SU-DHL-6 (cell line): ENCODE results near the gene NOS1AP.

ENCODE experiments used
- H2AFZ ChIP-seq: fragments of 200-600 bp; sonication (generic); 2 replicates; pipeline ENCODE4 v1.6.1; 2014; ENCODE audit warnings: low read depth, mild to moderate bottlenecking, moderate library complexity, mixed read lengths, antibody characterized with exemption, low read length; ENCODE audit not compliant: severe bottlenecking
- H3F3A ChIP-seq: fragments of 200-600 bp; shearing (Covaris generic); 2 replicates; pipeline ENCODE4 v1.6.0; 2016; ENCODE audit warnings: antibody characterized with exemption, mild to moderate bottlenecking; ENCODE audit not compliant: insufficient read depth
- H3K27ac ChIP-seq: fragments of 200-600 bp; sonication (generic); 2 replicates; pipeline ENCODE4 v1.5.1; 2016; ENCODE audit warnings: low read depth, mild to moderate bottlenecking, low read length, moderate library complexity, mixed read lengths
- H3K27me3 ChIP-seq: fragments of 200-600 bp; sonication (generic), shearing (Covaris generic); 2 replicates; pipeline ENCODE4 v1.6.0; 2014; ENCODE audit warnings: mild to moderate bottlenecking, low read length
- H3K36me3 ChIP-seq: fragments of 200-600 bp; sonication (generic); 2 replicates; pipeline ENCODE4 v1.6.1; 2014; ENCODE audit warnings: mild to moderate bottlenecking, low read length, mixed read lengths
- H3K4me2 ChIP-seq: fragments of 300-600, 200-600 bp; shearing (Covaris generic), sonication (generic); 2 replicates; pipeline ENCODE4 v1.6.0; 2014; ENCODE audit warnings: low read length, low read depth, mild to moderate bottlenecking; ENCODE audit not compliant: poor library complexity, severe bottlenecking
- H3K4me3 ChIP-seq: fragments of 200-600 bp; sonication (generic); 2 replicates; pipeline ENCODE4 v1.5.1; 2014; ENCODE audit warnings: antibody characterized with exemption, low read length, mild to moderate bottlenecking, mixed read lengths; ENCODE audit not compliant: insufficient read depth, poor library complexity, severe bottlenecking
- H3K79me2 ChIP-seq: fragments of 200-600 bp; sonication (generic); 2 replicates; pipeline ENCODE4 v1.6.1; 2014; ENCODE audit warnings: mild to moderate bottlenecking, low read length, moderate library complexity; ENCODE audit not compliant: insufficient read depth
- H3K9ac ChIP-seq: fragments of 200-600 bp; sonication (generic); 2 replicates; pipeline ENCODE4 v1.7.0; 2014; ENCODE audit warnings: mild to moderate bottlenecking, low read length
- H3K9me2 ChIP-seq: fragments of 200-600 bp; sonication (generic); replicated peaks from 2 replicates; pipeline ENCODE4 v1.6.1; 2014; ENCODE audit warnings: low read length; ENCODE audit not compliant: insufficient read depth
- H3K9me3 ChIP-seq: fragments of 200-600 bp; sonication (generic); 2 replicates; pipeline ENCODE4 v1.6.1; 2014; ENCODE audit warnings: low read length, mixed read lengths; ENCODE audit not compliant: insufficient read depth
- H4K20me1 ChIP-seq: fragments of 200-600 bp; sonication (generic); 2 replicates; pipeline ENCODE4 v1.6.1; 2014; ENCODE audit warnings: low read depth, mild to moderate bottlenecking, antibody characterized with exemption, low read length, moderate library complexity, mixed read lengths
- CTCF ChIP-seq: fragments of 200-600 bp; sonication (generic); IDR thresholded peaks from one replicate; pipeline ENCODE4 v1.5.1; 2017; ENCODE audit warnings: antibody characterized with exemption, mild to moderate bottlenecking, low read length, moderate library complexity; ENCODE audit not compliant: insufficient read depth, poor library complexity, severe bottlenecking
- EZH2phosphoT487 ChIP-seq: fragments of 200-600 bp; sonication (generic), shearing (Covaris generic); conservative IDR thresholded peaks from 2 replicates; pipeline ENCODE4 v1.6.1; 2018; ENCODE audit warnings: mild to moderate bottlenecking, antibody characterized with exemption, low read length, moderate library complexity, mixed read lengths

The NOS1AP gene

DNA sequence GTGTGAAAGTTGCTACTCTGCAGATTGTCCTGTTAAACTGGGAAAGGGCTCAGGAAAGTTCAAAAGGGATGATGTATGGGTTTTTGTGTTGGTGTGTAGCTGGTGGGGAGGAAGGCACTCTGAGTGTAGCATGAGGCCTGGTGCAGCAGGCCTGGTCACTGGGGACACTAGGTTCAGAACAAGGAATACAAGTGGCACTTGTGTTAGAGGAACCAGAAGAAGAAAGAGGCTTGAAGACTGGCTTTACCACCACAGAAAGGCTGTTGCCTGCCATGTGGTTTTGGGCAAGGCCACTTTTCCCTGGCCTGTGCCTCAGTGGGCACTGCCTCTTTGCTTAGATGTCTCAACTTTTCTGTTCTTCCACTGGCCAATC is 122.8 kb downstream of the NOS1AP start:
- H3K27ac ChIP-seq, result no peak overlapping the region
- no peaks in the 10 kb centered on the region for H3F3A ChIP-seq
- H3K9ac ChIP-seq, result no peak overlapping the region
- no peaks in the 10 kb centered on the region for H3K9me3 ChIP-seq
- H3K4me3 ChIP-seq, result no peak overlapping the region
- TF ChIP-seq EZH2phosphoT487 (no peak), CTCF (no peak)
- H2AFZ ChIP-seq, result no peak overlapping the region
- no peaks in the 10 kb centered on the region for H3K36me3 ChIP-seq
- no peaks in the 10 kb centered on the region for H3K9me2 ChIP-seq
- no peak overlapping the region for H3K4me2 ChIP-seq
- no peaks in the 10 kb centered on the region for H3K27me3 ChIP-seq
- no peaks in the 10 kb centered on the region for H4K20me1 ChIP-seq
- H3K79me2 ChIP-seq, result no peaks in the 10 kb centered on the region

GRCh38 chr1:162192763-162193162 is 123.3 kb downstream of the NOS1AP start:
- Histone ChIP-seq H3K79me2 (no peaks in the 10 kb centered on the region), H3K36me3 (no peaks in the 10 kb centered on the region), H3K27ac (no peak overlapping the region), H3K4me2 (no peak overlapping the region), H3K9me2 (no peaks in the 10 kb centered on the region), H2AFZ (no peak overlapping the region), H3K4me3 (no peak overlapping the region), H3F3A (no peaks in the 10 kb centered on the region), H3K27me3 (no peaks in the 10 kb centered on the region), H4K20me1 (no peaks in the 10 kb centered on the region), H3K9ac (no peak overlapping the region), H3K9me3 (no peaks in the 10 kb centered on the region)
- TF ChIP-seq CTCF (no peak), EZH2phosphoT487 (no peak)

DNA sequence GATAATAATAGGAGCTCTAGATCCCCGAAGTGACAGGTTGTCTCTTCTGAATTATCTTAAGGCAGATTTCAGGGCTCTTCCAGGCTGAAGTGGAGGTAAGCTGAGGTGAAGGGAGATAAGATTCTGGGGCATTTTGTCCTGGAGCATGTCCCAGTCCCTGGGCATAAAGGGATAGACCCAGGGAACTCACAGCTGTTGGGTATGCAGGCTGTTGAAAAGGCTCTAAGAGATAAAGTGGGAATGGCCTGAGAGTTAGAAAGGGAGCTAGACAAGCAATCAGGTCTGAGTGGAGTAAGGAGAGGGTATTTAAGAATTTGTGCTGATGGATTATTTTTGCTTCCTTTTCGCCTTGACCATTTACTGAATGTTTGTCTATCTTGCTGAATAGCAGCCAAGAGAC is 123.7 kb downstream of the NOS1AP start:
- no peaks in the 10 kb centered on the region for H3K79me2 ChIP-seq
- H3F3A ChIP-seq, result no peaks in the 10 kb centered on the region
- H3K9ac ChIP-seq, result no peak overlapping the region
- no peak overlapping the region for H3K27ac ChIP-seq
- no peak overlapping the region for H3K4me3 ChIP-seq
- no peak for TF ChIP-seq CTCF
- no peak for TF ChIP-seq EZH2phosphoT487
- H2AFZ ChIP-seq, result no peak overlapping the region
- no peaks in the 10 kb centered on the region for H3K27me3 ChIP-seq
- no peaks in the 10 kb centered on the region for H3K9me2 ChIP-seq
- H4K20me1 ChIP-seq, result no peaks in the 10 kb centered on the region
- H3K36me3 ChIP-seq, result no peaks in the 10 kb centered on the region
- H3K4me2 ChIP-seq, result no peak overlapping the region
- H3K9me3 ChIP-seq, result no peaks in the 10 kb centered on the region

GRCh38 chr1:162193815-162194214 is 124.3 kb downstream of the NOS1AP start:
- Histone ChIP-seq H3K27me3 (no peaks in the 10 kb centered on the region), H3F3A (no peaks in the 10 kb centered on the region), H2AFZ (no peak overlapping the region), H3K9me3 (no peaks in the 10 kb centered on the region), H3K4me3 (no peak overlapping the region), H3K9me2 (no peaks in the 10 kb centered on the region), H3K9ac (no peak overlapping the region), H4K20me1 (no peaks in the 10 kb centered on the region), H3K27ac (no peak overlapping the region), H3K79me2 (no peaks in the 10 kb centered on the region), H3K36me3 (no peaks in the 10 kb centered on the region), H3K4me2 (no peak overlapping the region)
- TF ChIP-seq EZH2phosphoT487 (no peak), CTCF (no peak)
